ENCODE data around the gene RASGRF1.

RASGRF1 gene

GRCh38 chr15:79101866-79102581 lies 11.4 kb upstream of the RASGRF1 start:
- no peak for DNase-seq (ENCODE audit: low read depth in 2 of 2, low spot score in 1 of 2)

GRCh38 chr15:79099692-79100091 lies 9.1 kb upstream of the RASGRF1 start:
- DNase-seq (ENCODE audit: low read depth in 2 of 2, low spot score in 1 of 2): no peak

GRCh38 chr15:79094611-79095021 lies 4.0 kb upstream of the RASGRF1 start:
- DNase-seq (ENCODE audit: low read depth in 2 of 2, low spot score in 1 of 2): no peak

- no peak for DNase-seq (ENCODE audit: low read depth in 2 of 2, low spot score in 1 of 2)
Measured at GRCh38 chr15:79093352-79093935, 2.9 kb upstream of the RASGRF1 start.

- no peak for DNase-seq (ENCODE audit: low read depth in 2 of 2, low spot score in 1 of 2)
Measured at GRCh38 chr15:79092382-79092781, 1.8 kb upstream of the RASGRF1 start.

GRCh38 chr15:79091204-79091867 lies 756 bp upstream of the RASGRF1 start:
- no peak for DNase-seq (ENCODE audit: low read depth in 2 of 2, low spot score in 1 of 2)

- DNase-seq (ENCODE audit: low read depth in 2 of 2, low spot score in 1 of 2): no peak
Measured at GRCh38 chr15:79089890-79090486, 592 bp downstream of the RASGRF1 start.

GRCh38 chr15:79089331-79089889 lies 1.2 kb downstream of the RASGRF1 start:
- no peak for DNase-seq (ENCODE audit: low read depth in 2 of 2, low spot score in 1 of 2)

GRCh38 chr15:79088426-79089205 lies 2.0 kb downstream of the RASGRF1 start:
- DNase-seq (ENCODE audit: low read depth in 2 of 2, low spot score in 1 of 2): no peak

- no peak for DNase-seq (ENCODE audit: low read depth in 2 of 2, low spot score in 1 of 2)
Measured at GRCh38 chr15:79086814-79087213, 3.8 kb downstream of the RASGRF1 start.

GRCh38 chr15:79084308-79084968 lies 6.1 kb downstream of the RASGRF1 start:
- no peak for DNase-seq (ENCODE audit: low read depth in 2 of 2, low spot score in 1 of 2)

- DNase-seq (ENCODE audit: low read depth in 2 of 2, low spot score in 1 of 2): no peak
Measured at GRCh38 chr15:79083154-79083553, 7.4 kb downstream of the RASGRF1 start.

- DNase-seq (ENCODE audit: low read depth in 2 of 2, low spot score in 1 of 2): no peak
Measured at GRCh38 chr15:79082363-79083070, 8.1 kb downstream of the RASGRF1 start.

- no peak for DNase-seq (ENCODE audit: low read depth in 2 of 2, low spot score in 1 of 2)
Measured at GRCh38 chr15:79078763-79079410, 11.7 kb downstream of the RASGRF1 start.

- DNase-seq (ENCODE audit: low read depth in 2 of 2, low spot score in 1 of 2): no peak
Measured at GRCh38 chr15:79078003-79078402, 12.6 kb downstream of the RASGRF1 start.

GRCh38 chr15:79076661-79077060 lies 13.9 kb downstream of the RASGRF1 start:
- no peak for DNase-seq (ENCODE audit: low read depth in 2 of 2, low spot score in 1 of 2)

GRCh38 chr15:79075256-79075655 lies 15.3 kb downstream of the RASGRF1 start:
- DNase-seq (ENCODE audit: low read depth in 2 of 2, low spot score in 1 of 2): no peak

GRCh38 chr15:79073336-79073735 lies 17.2 kb downstream of the RASGRF1 start:
- DNase-seq (ENCODE audit: low read depth in 2 of 2, low spot score in 1 of 2): no peak

- DNase-seq (ENCODE audit: low read depth in 2 of 2, low spot score in 1 of 2): no peak
Measured at GRCh38 chr15:79071901-79072300, 18.7 kb downstream of the RASGRF1 start.

Measured in stimulated activated CD8-positive, alpha-beta memory T cell treated with anti-CD3 and anti-CD28 coated beads, Interleukin-4, amount 100 ng/mL, for 1 hour (primary cell).